Stimulated activated CD4-positive, alpha-beta T cell treated with anti-CD3 and anti-CD28 coated beads, TNF-alpha, amount 100 ng/mL, for 4 hours (primary cell): ENCODE measurements around the gene PTCD2.

ENCODE experiments used
- DNase-seq, 3 experiments: peaks; one replicate each; pipeline ENCODE4 v3.0.0-alpha.2; 2020; ENCODE audit warnings: low read depth in 3 of 3

The PTCD2 gene

GRCh38 chr5:72347801-72348308 is 27.7 kb downstream of the PTCD2 start:
- no peak for DNase-seq

DNA sequence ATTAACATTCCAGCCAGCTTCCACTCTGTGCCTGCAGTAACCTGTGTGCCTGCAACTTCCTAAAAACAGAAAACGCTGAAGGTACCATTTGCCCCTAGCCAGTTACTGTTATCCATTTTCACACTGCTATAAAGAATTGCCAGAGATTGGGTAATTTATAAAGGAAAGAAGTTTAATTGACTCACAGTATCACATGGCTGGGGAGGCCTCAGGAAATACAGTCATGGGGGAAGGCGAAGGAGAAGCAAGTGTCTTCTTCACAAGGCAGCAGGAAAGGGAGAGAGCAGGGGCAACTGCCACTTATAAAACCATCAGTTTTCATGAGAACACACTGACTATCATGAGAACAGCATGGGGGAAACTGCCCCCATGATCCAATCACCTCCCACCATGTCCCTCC is 31.2 kb downstream of the PTCD2 start:
- no peak for DNase-seq

- no peak for DNase-seq
Measured at GRCh38 chr5:72352616-72353015, 32.4 kb downstream of the PTCD2 start.

DNA sequence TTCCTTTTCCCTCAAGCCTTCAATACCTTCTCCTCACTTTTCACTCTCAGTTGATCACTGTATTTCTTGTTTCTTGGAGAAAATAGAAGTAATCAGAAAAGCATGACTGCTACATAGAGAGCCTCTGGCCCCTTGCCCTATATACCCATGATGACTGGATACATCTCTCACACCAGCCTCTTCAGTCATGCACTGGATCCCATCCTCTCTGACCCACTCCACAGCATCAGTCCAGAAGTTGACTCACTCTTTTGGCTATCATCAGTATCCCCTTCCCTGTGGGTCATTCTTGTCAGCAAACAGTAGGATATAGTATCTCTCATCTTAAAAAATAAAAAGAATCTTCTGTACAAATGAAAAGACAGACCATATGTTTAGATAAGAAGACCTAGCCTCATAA is 32.9 kb downstream of the PTCD2 start:
- no peak for DNase-seq

GRCh38 chr5:72355706-72356299 is 35.6 kb downstream of the PTCD2 start:
- DNase-seq: no peak

- no peak for DNase-seq
Measured at GRCh38 chr5:72356361-72356760, 36.2 kb downstream of the PTCD2 start.

DNA sequence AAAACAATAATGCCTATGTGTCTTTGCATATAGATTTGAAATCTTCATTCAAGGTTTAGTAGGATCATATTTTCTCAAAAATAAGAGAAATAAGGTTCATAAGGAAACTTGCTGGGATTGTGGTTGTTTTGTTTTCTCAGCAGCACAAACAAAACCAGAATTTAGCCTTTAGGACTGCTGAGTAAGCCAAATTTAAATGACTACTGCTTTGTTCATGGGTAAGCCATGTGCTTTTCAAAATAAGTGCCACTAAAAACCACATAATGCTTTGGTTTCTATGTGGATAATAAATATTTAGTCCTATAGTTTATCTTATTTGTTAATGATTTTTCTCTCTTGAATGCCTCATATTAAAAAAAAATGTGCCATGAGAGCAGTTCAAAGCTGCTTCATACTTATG is 38.8 kb downstream of the PTCD2 start:
- DNase-seq: no peak

DNA sequence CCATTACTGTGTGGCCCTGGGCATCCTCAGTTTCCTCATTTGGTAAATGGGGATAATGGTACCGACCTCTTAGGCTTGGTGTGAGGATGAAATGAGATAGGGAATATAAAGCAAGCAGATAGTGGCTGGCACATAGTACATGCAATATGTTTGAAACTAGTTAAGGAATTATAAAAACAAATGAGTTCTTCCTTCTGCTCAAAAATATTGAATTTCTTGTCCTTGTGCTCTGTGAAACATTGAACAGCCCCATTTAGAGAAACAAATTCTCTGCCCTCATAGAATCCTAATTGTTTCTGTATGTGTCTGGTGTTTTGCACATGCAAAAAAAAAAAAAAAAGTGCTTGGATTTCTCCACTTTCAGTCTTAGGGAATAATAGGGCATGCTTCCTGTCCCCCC is 39.7 kb downstream of the PTCD2 start:
- DNase-seq: no peak

GRCh38 chr5:72363166-72363802 is 43.1 kb downstream of the PTCD2 start:
- no peak for DNase-seq

DNA sequence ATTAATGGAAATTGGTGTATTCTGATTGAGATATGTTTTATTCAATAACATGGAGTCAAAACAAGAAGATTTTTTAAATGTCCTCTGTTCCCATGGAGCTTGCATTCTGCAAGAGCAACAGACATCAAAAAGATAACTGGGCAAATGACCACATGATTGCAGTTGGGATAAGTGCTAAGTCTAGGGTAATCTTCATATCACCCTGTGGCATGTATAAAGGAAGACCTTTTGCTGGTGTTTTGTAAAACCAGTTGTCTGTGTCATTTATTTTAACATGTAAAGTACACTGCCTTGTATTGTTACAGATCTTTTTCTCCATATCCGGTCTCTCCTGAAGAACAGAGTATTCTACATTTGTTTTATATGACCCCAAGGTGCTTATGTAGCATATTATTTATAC is 44.0 kb downstream of the PTCD2 start:
- DNase-seq: no peak

DNA sequence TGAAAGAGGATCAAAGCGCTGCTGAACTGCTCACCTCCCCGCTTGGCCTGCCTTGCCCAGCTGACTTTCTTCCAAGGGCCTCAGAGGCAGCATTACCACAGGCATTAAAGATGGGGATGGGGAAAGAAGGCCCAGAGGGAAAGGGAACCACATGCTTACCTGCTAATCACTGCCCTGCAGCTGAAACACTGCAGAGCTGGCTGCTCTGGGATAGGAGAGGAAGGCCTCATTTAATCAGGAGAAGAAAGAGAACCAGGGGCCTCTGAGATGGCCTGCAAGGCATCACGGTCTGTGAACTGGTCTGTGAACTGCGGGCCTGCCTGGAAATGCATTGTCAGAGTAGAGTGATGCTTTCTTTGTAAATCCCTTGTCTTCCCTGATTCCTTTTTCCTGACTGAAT is 44.8 kb downstream of the PTCD2 start:
- DNase-seq: no peak

DNA sequence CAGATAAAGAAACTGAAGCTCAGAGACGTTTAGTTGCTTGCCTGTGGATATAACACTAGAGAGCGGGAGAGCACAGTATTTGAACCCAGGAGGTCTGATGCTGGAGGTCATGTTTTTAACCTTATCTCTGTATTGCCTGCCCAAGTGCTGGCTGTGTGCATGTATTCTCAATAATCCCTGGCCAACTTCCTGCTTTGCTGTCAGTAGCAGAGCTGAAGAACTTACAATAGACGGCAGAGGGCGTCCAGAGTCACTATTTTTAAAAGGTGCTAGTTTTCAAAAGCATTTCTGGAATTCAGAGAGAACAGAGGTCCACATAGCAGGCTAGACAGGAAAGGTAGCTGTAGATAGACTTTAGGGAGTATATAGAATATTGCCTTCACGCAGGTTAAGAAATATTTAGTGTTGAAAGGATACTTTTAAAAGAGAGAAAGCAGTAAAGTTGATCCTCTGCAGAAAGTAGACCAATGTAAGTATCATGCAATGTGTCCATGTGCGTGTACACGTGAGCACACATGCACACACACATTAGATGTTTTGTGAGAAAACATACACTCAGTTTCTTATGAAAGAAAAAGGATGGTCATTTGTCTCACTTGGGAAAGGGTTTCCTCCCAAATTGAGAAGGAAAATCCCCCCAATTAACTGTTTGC is 46.3 kb downstream of the PTCD2 start:
- DNase-seq: no peak

DNA sequence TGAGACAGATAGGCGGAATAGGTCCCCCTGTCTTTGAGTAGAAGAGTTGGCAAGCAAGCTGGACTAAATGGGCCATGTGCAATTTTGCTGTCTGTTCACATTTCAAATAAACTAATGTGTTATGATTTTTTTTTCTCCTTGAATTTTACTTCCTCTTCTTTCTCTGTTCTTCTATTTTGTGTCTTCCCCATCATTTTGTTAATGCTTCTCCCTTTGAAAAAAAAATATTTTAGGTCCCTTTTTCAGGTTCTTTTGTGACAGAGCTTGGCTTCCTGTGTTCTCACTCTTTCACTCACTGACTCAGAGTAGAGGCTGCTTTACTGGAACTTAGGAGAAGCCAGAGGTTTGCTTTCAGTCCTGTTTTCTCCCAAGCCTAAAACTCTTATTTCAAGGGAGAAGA is 48.1 kb downstream of the PTCD2 start:
- no peak for DNase-seq

GRCh38 chr5:72369301-72369700 is 49.1 kb downstream of the PTCD2 start:
- DNase-seq: no peak

- DNase-seq: no peak
Measured at GRCh38 chr5:72369711-72370110, 49.5 kb downstream of the PTCD2 start.

GRCh38 chr5:72372331-72372730 is 52.2 kb downstream of the PTCD2 start:
- no peak for DNase-seq

DNA sequence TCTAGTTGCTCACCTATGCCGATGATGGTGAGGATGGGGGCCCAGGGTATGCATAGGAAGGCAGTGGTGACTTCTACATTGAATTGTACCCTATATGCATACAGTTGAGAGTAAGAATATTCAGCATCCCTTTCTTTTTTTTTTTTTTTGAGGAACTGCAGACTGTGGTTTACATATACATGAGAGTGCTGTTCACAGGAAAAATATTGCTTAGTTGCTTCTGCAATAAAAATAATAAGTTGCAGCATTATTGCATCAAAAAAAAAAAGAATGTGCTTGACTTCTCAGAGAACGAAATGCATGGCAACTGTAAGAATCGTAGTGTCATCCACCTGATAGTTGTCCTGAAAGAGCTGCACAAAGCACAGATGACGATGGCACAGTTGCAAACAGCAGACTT is 52.8 kb downstream of the PTCD2 start:
- no peak for DNase-seq

DNA sequence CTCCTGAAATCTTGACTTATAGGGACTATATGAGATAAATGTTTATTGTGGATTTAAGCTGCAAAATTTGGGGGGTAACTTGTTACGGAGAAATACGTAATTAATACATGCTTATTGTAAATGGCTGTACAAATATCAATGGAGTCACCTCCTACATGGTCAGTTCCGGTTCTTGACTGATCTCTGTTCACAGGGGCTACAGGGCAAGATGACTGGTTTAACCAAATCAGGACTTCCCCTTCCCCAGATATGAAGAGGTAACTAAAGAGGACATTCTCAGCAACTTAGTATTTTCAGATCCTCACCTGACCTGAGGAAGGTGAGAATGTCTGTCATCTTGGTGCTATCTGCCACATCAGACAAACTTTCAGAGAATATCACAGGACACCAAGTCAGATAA is 54.7 kb downstream of the PTCD2 start:
- DNase-seq: no peak

GRCh38 chr5:72376381-72376780 is 56.2 kb downstream of the PTCD2 start:
- no peak for DNase-seq

- no peak for DNase-seq
Measured at GRCh38 chr5:72377910-72378638, 57.9 kb downstream of the PTCD2 start.

GRCh38 chr5:72378639-72379289 is 58.6 kb downstream of the PTCD2 start:
- DNase-seq: no peak

- no peak for DNase-seq
Measured at GRCh38 chr5:72379936-72380335, 59.8 kb downstream of the PTCD2 start.
